Dedifferentiated amniotic fluid mesenchymal stem cell (primary cell): Measurements from ENCODE around the gene PCID2.
"Not testable (repeated sequence)": the region's sequence is repeated elsewhere in the genome, so short reads cannot be mapped to it uniquely, and the experiment has no call there.

Experiments used
- DNase-seq: peaks from one replicate; pipeline ENCODE4 v3.0.0-alpha.2; 2016; ENCODE audit errors: extremely low spot score

PCID2 gene

DNA sequence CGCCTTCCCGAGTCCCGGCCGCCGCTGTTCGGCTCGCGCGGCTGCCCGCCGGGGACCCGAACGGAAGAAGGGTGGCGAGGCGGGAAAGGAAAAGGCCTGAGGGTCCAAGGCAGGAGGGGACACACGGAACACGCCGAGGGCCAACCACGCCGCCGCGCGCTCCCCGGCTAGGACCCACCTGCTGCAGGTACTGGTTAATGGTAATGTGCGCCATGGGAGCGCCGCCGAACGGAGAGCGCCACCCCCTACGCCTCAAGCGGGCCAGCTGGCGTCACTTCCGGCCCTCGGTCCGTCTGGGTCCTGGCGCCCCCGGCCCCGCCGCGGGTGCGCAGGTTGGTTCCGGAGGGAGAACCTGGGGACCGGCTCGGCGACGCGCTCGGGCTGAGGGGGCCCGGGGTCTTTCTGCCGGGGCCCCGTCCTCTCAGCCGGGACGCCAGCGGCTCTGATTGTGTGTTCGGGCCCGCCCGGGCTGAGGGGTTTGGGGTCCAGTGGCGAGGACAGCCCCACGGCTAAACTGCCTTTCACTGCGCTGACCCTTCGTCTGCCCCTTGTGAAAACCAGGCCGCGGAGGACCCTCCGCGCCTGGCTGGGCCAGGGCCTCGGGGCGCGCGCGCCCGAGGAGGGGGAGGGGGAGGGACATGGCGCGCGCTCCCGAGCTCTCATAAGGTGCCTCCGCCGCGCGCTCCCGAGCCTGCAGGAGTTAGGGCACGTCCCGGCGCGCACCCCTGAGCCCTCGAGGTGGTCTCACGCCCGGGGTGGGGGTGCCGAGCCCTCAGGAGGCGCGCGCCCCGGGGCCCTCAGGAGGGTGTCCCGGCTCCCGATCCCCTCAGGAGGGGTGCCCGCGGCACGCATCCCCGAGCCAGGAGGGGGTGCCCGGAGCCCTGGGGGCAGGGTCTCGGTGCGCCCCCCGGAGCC lies at the start of gene PCID2:
TSS of gene PCID2 (minus strand) at position 249 of the 915 bp plus-strand sequence. CDS start at position 214, 35 bp downstream.
- peak; percentile 76 for DNase-seq

DNA sequence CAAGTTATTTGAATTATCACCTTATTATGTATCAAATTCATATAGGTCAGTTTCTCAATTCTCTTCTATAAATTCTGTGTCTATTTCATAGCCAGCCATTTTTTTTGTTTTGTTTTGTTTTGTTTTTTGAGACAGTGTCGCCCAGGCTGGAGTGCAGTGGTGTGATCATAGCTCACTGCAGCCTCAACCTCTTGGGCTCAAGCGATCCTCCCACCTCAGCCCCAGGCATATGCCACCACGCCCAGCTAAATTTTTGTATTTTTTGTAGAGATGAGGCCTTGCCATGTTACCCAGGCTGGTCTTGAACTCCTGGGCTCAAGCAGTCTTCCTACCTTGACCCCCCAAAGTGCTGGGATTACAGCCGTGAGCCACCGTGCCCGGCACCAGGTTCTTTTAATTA lies 49.4 kb upstream of the PCID2 start:
- not testable (repeated sequence) for DNase-seq

DNA sequence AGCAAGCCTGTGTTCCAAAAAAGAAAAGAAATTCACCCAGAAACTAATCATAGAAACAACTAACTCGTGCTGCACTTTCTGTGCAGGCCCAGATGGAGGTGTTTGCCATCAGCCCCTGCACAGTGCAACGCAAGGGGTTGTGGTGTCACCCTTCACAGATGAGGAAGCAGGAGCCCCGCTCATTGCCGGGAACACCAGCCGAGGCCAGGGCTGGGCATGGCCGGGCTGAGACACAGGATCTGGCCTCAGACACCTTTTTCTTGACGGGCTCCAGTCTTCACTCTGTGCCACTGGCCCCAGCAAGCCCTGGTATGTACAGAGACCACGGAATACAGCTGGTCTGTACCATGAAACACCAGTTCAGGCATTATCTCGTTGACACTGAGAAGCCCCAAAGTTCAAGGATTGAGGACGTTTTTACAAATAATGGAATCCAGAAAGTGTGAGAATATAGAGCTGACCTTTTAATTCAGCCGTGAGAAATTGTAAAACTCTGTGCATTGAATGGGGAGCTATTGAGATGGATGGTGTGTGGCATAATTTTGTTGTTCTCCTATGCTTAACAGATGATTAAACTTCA lies 44.1 kb upstream of the PCID2 start:
- no peak for DNase-seq

DNA sequence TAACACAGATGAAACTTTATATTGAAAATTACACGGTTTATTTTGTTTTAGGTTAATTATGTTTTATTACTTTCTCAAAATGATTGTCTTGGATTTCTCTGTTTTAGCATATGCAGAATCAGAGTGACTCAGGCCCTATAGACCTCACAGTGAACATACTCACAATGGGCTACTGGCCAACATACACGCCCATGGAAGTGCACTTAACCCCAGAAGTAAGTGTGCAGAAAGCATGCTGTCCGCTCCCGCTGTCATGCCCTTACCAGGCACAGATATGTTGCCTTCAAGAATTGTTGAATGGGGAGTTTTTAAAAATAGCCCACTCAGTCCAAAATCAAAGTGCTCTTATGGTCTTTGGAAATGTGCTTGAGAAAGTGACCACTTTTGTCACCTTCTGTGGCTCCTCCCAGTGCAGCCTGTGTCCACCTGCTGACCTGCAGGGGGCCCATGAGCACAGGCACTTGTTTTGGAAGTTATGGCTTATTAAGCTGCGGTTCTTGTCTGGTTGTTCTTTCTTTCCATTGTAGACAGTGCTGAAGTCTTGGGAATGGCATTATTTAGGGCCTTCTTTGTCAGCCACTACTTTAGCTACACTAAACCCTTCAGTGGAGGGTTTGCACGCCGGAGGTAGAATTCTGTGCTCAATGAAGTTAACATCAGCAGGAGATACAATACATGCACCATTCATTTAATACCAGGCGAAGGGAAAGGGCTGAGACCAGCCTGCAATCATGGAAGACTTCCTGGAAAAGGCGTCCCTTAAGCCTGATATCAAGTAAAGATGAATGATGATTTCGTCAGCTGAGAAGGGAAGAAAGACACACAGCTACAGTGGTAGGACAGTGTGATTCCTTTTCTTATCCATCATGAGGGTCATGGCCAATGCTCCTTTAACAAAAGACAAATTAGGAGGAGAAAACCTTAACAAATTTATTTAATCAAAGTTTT lies 37.7 kb upstream of the PCID2 start:
- DNase-seq = no peak

DNA sequence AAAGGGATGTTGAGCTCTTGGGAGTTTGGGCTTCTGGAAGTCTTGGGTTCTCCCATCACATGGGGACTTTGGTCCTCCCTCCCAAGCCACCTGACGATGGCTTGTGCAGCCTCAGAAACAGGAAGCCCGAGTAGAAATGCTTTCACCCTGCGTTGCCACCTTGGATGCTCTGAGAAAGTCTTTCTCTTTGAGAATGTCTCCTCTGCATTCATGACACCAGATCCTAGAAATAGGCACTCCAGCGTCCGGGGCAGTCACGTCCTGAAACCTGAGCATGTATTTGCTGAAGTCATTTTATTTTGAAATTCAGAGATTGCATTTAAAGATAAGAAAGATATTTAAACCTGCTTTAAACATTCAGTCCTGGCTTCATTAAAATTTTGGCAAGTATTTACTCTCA lies 35.4 kb upstream of the PCID2 start:
- no peak for DNase-seq

DNA sequence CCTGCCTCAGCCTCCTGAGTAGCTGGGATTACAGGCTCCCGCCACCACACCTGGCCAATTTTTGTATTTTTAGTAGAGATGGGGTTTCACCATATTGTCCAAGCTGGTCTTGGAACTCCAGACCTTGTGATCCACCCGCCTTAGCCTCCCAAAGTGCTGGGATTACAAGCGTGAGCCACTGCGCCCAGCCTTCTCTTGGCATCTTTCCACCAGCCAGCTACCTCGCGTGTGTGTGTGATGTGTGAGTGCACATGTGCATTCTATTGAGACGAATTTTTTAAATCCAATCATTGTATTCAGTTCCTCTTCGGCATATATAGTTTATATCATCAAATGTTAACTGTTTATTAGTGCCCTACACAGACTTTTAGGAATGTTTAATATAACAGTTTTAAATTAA lies 33.2 kb upstream of the PCID2 start:
- DNase-seq = not testable (repeated sequence)

DNA sequence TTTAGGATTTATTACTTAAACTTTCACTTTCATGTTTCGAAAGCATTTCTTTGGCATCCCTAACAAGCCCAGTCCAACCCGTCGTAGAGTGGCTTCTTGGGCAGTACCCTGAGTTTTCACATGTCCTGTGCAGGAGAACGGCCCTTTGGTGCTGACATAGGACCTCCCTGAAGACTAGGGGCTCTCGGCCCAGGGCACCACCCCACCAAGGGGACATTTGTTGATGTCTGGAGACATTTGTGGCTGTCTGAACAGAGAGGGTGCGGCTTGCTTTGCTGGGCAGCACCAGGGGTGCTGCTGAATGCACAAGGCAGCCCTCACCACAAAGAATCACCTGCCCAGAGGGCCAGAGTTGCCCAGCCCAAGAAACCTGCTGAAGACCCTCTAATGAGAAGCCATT lies 31.5 kb upstream of the PCID2 start:
- no peak for DNase-seq

DNA sequence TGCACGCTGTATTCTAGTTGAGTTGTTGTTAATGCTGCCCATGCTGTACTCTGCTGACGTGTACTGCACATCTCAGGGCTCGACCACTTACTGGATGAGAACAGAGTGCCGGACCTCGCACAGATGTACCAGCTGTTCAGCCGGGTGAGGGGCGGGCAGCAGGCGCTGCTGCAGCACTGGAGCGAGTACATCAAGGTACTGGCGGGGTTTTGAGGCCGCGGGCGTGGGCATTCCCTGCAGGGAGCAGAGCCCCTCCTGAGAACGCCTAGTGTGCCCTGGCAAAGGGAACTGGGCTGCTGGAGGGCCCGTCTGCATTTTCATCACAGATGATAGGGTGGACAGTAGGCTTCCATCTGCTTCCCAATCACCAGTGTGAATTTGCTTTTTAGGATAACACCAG lies 30.9 kb upstream of the PCID2 start:
- no peak for DNase-seq

DNA sequence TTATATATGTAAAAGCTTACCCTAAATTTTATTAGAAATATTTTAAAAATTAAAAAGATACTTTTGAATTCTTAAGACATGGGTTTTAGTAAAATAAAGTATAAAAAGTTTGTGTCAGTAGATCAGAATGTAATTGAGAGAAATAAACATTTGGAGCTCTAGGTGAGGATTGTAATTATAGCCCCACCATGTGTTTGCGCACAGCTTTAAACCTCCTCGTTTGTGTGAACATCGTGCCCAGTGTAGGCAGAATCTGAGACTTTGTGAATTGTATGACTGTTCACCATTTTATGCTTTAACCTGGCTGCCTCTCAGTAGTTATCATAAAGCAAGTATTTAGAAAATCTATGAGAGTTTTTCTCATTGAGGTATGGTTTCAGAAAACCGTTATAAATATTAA lies 30.1 kb upstream of the PCID2 start:
- DNase-seq = no peak

DNA sequence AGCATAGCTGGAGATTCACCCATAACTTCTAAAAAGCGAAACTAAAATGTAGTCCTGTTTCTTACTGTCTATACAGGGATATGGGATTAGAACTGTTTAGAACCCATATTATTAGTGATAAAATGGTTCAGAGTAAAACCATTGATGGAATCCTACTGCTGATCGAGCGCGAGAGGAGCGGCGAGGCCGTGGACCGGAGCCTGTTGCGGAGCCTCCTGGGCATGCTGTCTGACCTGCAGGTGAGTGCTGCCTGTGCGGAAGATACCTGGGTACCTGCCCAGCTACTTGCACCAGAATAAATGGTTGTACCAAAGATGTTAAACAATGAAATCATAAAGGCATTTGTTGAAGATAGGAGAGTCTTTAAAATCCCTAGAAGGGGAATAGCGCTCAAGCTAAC lies 24.6 kb upstream of the PCID2 start:
- DNase-seq = no peak

DNA sequence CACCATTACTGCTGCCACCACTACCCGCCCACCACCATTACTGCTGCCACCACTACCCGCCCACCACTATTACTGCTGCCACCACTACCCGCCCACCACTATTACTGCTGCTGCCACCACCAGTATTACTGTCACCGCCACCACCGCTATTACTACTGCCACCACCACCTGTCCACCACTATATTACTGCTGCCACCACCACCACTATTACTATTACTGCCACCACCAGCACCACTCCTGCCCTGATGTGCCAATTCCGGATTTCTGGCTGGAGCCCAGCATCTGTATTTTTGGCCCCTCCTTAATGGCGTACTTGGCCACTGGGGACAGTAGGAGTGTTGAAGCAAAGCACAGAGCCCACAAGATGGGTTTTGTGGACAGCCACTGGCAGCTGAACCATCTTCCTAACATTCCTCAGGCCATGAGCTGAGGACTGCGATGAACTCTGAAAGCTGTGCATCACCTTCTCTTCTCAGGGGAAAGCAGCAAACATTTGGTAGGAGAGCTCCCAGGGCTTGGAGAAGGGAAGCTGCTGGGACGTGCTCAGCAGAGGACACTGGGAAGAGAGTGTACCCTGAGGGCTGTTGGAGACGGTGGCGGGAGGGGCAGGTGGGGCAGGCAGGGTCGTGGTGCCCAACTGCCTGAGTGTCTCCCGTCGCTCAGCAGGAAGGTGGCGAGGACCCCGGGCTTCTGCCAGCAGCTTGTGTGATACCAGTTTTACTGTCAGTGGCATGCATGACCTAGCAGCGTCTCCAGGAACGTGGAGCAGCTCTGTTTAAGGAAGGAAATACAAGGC lies 23.9 kb upstream of the PCID2 start:
- DNase-seq = no peak

DNA sequence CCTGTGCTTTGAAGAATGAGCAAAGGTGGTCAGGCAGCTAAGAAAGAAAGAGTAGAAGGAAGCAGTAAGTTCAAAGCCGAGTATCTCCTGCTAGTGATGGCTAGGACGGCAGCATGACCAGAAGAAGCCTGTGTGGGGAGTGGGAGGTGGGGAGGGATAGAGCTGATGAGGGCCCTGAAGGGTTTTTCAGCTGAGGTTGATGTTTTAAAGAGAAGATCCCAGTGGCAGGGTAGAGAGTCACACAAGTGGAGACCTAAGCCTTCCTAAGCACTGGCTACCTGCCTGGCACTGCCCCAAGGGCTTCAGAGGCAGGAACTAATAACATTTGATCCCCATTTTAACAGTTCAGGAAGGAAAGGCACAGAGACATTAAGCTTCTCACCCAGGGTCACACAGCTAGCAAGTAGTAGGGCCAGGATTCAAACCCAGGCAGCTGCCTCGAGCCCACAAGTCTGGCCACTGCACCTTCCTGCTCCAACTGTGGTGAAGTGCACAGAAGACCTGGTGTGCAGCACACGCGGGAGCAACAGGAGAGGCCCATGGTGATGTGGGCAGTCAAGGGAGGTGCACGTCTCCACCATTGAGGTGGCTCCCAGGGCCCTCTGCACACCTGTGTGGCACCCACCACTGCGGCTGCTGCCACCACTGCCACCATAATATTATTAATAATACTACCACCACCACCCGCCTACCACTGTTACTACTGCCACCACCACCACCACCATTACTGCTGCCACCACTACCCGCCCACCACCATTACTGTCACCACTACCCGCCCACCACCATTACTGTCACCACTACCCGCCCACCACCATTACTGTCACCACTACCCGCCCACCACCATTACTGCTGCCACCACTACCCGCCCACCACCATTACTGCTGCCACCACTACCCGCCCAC lies 23.1 kb upstream of the PCID2 start:
- no peak for DNase-seq

DNA sequence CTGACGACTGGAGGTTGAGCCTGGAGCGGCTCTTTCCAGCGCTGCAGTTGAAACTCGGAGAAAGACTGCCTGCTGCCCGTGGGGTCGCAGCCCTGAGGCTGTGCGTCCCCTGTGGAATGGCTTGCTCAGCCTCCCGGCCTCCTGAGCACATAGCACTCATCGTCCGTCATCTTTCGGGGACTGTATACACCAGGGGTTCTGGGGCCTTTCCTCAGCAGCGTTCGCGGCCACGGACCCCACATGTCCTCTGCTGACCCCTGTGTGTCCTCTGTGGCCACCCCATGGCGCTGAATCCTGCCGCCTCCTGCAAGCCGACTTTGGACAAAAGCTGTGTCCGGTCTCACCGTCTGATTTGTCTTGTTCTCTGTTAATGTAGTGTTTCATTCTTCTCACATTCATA lies 21.3 kb upstream of the PCID2 start:
- DNase-seq = no peak

DNA sequence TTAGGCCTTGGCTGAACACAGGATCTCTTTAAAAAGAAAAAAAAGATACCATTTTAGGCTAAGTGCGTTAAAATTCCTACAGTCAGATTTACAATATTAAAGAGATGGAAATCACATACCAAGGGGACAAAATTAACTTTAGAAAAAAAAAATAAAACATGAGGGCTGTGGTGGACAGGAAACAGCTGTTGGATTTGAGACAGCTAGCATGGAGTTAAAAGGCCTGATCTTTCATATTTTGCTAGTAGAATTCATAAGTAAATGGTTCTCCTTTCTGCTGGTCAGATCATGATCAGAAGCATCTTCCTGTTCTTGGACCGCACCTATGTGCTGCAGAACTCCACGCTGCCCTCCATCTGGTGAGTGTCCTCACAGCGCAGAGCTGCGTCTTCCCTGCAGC lies 20.7 kb upstream of the PCID2 start:
- DNase-seq = no peak

DNA sequence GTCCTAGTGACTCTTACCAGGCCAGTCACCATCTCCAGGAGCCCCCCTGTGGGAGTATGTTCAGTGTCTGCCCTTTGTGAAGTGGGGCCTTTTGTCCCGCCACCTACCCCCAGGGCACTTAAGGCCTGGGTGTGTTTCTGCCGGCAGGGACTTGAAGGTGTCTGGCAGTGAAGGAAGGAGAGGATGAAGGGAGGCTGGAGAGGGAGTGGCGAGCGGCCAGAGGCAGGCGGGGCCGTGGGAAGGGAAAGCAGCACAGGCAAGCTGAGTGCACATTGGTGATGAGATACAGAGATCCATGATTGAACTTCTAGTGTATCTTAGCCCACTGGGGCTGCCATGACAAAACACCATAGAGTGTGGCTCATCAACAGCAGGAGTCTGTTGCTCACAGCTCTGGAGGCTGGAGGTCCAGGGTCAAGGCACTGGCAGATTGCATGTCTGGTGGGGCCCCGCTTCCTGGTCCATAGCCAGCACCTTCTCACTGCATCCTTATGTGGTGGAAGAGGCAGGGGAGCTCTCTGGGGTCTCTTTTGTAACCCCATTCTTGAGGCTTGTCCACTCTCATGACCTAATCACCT lies 18.5 kb upstream of the PCID2 start:
- no peak for DNase-seq

DNA sequence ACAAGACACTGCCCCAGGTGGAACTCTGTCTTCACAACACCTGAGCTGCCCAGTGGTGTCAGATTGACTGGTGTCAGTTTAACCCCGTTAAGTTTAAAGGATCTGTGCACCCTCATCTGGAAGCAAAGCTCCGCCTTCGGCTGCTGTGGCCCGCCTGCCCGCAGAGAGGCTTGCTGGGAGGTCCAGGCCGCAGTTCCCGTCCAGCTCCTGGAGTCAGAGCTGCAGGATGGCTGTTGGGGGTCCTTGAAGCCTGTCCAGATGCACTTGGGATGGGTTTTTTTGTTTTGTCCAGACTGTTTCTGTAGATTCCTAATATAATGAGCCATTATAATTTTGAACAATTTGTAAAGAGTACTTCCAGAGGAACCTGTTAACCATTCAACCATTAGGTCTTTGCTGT lies 17.0 kb upstream of the PCID2 start:
- DNase-seq = no peak

DNA sequence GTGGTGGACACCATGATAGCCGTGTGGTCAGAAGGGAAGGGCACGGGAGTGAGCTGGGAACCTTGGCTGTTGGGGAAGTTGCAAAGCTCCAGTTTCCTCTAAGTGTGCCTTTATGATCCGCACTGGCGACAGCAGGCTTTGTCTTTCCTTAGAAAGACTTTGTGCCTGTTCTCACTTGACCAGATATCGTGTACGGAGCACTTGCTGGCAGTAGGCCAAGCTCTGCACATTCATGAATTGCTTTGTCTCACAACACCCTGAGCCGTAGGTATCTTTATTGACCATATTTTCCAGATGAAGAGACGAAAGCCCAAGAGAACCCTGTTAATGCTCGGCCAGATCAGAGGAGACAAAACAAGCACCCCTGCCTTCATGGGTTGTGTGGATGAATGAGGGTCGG lies 16.0 kb upstream of the PCID2 start:
- DNase-seq = no peak

DNA sequence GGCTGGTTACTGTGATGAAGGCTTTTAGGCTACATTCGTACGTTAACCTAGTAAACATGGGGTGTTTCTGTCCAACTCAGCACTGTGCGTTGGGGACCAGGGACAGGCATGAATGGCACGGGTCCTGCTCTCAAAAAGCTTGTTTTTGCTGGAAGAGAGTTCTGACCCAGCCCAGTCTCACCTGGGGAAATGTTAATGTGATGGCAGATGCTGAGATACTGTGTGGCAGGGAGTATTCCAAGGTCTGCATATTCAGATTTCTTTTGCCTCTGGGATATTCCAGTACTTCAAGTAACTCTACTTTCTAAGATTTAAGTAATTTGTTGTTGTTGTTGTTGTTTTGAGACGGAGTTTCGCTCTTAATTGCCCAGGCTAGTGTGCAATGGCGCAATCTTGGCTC lies 14.6 kb upstream of the PCID2 start:
- DNase-seq = no peak

DNA sequence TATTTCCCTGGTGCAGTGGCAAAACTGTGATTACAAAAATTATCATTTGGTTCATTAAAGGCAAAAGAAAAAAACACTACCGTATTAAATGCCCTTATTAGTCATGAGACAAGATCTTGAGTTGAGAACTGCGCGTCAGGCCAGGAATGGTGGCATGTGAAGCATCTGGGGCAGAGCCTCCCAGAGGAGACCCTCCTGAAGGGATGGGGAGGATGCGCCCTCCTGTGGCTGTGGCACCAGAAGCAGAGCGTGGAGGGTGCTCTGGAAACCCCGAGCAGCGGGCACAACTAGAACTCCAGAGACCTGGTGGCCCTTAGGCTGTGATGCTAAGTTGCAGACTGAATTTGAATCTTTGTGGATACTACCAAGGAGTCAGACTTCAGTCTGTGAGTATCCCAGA lies 12.4 kb upstream of the PCID2 start:
- DNase-seq = no peak

DNA sequence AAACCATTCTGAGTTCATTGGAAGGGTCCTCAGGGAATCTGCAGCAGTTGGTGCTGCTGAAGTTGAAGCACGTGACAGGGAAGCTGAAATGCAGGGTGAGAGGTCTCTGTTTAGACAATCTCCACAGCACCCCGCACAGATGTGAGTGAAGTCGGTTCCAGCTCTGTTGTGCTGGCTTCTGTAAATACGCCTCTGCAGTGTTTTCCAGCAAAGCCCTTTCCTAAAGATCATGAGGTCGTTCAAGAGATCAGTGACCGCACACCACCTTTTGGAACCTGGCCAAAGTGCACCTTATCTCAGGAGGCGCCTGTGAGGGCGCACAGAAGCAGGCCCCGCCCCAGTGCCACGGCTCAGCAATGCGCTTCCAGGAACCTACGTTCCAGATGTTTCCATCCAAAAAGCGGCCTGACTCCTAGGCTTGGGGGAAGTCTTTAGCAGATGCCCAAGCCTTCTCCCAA lies 11.7 kb upstream of the PCID2 start:
- no peak for DNase-seq
